ENCODE results near the gene TRPV3.
A peak's percentile ranks its signal among the peaks of the same experiment; 100 is the strongest.

TRPV3 gene

DNA sequence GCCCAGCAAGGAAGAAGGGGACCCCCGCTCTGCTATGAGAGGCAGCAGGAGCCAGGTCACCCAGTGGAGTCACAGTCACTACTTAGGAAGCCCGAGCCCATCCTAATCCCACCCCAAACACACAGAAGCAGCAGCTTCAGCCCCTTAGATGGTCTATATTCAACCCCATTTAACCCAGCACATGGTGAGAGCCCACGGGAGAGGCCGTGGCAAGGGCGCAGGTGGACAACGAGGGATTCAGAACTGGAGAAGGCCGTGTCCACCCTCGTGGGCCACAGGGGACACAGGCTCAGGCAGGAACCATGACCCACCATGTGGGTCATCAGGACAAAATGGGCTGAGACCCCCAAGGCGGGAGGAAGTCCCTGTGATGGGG lies 1.6 kb upstream of the TRPV3 start:
- no peak overlapping the region for H3K4me3 Mint-ChIP-seq
- no peak overlapping the region for H3K27ac Mint-ChIP-seq
- peaks cover 6% of the 10 kb centered on the region for H3K36me3 Mint-ChIP-seq (ENCODE audit: low read depth)

GRCh38 chr17:3558603-3559269 lies 1.1 kb upstream of the TRPV3 start:
- DNase-seq: no peak
- H3K4me1 Mint-ChIP-seq: peaks cover 12% of the 10 kb centered on the region
- H3K36me3 Mint-ChIP-seq (ENCODE audit: low read depth): peaks cover 6% of the 10 kb centered on the region
- peak overlapping the region; percentile 51 for H3K27ac Mint-ChIP-seq
- peaks cover 14% of the 10 kb centered on the region for H3K27me3 Mint-ChIP-seq (ENCODE audit: low read depth, poor library complexity)
- no peak for TF ChIP-seq CTCF (IDR thresholded peaks at IDR 0.05)
- H3K4me3 Mint-ChIP-seq: no peak overlapping the region
- H3K9me3 Mint-ChIP-seq: peaks cover 7% of the 10 kb centered on the region

More for the DNA sequence above, 1.6 kb upstream of the TRPV3 start:
- peaks cover 7% of the 10 kb centered on the region for H3K9me3 Mint-ChIP-seq
- no peak for DNase-seq
- TF ChIP-seq CTCF (IDR thresholded peaks at IDR 0.05): no peak
- peaks cover 12% of the 10 kb centered on the region for H3K4me1 Mint-ChIP-seq
- peaks cover 14% of the 10 kb centered on the region for H3K27me3 Mint-ChIP-seq (ENCODE audit: low read depth, poor library complexity)

- Mint-ChIP-seq H3K36me3 (ENCODE audit: low read depth) (no peaks in the 10 kb centered on the region), H3K27me3 (ENCODE audit: low read depth, poor library complexity) (peaks cover 27% of the 10 kb centered on the region), H3K4me1 (peaks cover 12% of the 10 kb centered on the region), H3K4me3 (no peak overlapping the region), H3K27ac (no peak overlapping the region), H3K9me3 (peaks cover 3% of the 10 kb centered on the region)
- DNase-seq: no peak
- no peak for TF ChIP-seq CTCF (IDR thresholded peaks at IDR 0.05)
Observed at GRCh38 chr17:3556916-3557767, 470 bp downstream of the TRPV3 start.

GRCh38 chr17:3556239-3556915 lies 1.2 kb downstream of the TRPV3 start:
- Mint-ChIP-seq H3K9me3 (peaks cover 3% of the 10 kb centered on the region), H3K4me3 (no peak overlapping the region), H3K36me3 (ENCODE audit: low read depth) (no peaks in the 10 kb centered on the region), H3K27me3 (ENCODE audit: low read depth, poor library complexity) (peaks cover 28% of the 10 kb centered on the region), H3K4me1 (peaks cover 12% of the 10 kb centered on the region), H3K27ac (no peak overlapping the region)
- no peak for TF ChIP-seq CTCF (IDR thresholded peaks at IDR 0.05)
- no peak for DNase-seq

GRCh38 chr17:3555189-3555796 lies 2.3 kb downstream of the TRPV3 start:
- peaks cover 28% of the 10 kb centered on the region for H3K27me3 Mint-ChIP-seq (ENCODE audit: low read depth, poor library complexity)
- no peaks in the 10 kb centered on the region for H3K9me3 Mint-ChIP-seq
- H3K4me3 Mint-ChIP-seq: no peak overlapping the region
- DNase-seq: no peak
- H3K36me3 Mint-ChIP-seq (ENCODE audit: low read depth): no peaks in the 10 kb centered on the region
- no peak for TF ChIP-seq CTCF (IDR thresholded peaks at IDR 0.05)
- H3K27ac Mint-ChIP-seq: no peak overlapping the region
- H3K4me1 Mint-ChIP-seq: peaks cover 12% of the 10 kb centered on the region
